Body of pancreas (tissue), 4 donors: ENCODE measurements around the gene ZNF677.

ENCODE experiments used
- CTCF ChIP-seq, 7 experiments: fragments of 450-650 bp in 4 of 7; fragments of 200-600 bp in 3 of 7; sonication (generic) in 3 of 7; IDR thresholded peaks; one replicate each; pipeline ENCODE4 v1.5.1; 2016 to 2019; ENCODE audit warnings: antibody characterized with exemption in 7 of 7
- POLR2A ChIP-seq, 3 donors: fragments of 450-650 bp; IDR thresholded peaks; one replicate each; pipeline ENCODE4 v1.6.1; 2016; ENCODE audit warnings: antibody characterized with exemption in 3 of 3, mild to moderate bottlenecking in 2 of 3

- TF ChIP-seq CTCF (IDR thresholded peaks at IDR 0.05) (no peak), POLR2A (IDR thresholded peaks at IDR 0.05) (no peak)
Measured at GRCh38 chr19:53294786-53295441, 40.2 kb upstream of the ZNF677 start.
